NCI-H446 (cell line): Measurements from ENCODE around the gene KLF15.

Experiments used
- DNase-seq, 2 experiments: peaks; one replicate each; lab custom pipeline; 2025; lab: John Stamatoyannopoulos, UW

KLF15 gene

DNA sequence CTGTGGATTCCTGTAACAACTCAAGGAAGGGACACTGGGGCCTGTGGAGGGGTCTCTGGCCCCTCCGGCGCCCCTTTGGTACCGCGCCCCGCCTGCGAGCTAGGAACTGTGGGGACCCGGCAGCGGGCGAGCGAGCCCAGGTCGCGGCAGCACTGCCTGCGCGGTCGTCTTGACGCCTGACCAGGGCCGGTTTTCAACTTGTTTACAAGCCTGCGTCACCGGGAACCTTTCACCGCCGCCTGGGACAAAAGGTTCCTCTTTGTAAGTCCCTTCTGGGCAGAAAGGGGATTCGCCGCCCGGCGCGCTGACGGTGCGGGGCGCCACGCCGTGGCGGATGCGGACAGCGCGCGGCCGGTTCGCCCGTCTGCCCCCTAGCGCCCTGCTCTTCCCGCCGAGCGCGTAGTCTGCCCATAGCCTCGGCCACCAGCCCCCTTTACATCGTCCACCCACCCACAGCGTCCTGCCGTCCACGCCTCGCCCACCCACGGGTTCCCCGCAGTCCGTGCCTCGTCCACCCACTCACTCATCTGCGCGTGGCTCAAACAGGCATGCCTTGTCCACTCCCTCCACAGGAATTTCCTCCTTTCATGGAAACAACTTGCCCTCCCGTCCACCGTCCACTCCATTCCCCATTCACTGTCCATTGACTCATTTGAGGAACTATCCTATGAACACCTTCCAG lies 32.0 kb upstream of the KLF15 start:
- peak in 1 of 2 experiments; percentile 54 for DNase-seq

DNA sequence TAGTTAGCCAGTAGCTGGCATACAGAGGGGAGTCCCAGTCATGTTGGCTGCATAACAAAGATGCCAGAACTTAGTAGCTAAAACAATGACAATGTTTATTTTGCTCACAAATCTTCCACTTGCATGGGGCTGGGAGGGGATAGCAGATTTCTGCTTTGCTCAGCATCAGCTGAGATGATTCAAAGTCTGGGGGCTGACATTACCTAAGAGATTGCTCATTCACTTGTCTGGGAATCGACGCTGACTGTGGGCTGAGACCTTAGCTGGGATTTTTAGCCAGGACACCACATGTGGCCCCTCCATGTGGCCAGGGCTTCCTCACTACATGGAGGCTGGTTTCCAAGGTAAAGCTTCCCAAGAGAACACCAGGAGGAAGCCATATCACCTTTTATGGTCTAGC lies 24.8 kb upstream of the KLF15 start:
- DNase-seq = no peak

DNA sequence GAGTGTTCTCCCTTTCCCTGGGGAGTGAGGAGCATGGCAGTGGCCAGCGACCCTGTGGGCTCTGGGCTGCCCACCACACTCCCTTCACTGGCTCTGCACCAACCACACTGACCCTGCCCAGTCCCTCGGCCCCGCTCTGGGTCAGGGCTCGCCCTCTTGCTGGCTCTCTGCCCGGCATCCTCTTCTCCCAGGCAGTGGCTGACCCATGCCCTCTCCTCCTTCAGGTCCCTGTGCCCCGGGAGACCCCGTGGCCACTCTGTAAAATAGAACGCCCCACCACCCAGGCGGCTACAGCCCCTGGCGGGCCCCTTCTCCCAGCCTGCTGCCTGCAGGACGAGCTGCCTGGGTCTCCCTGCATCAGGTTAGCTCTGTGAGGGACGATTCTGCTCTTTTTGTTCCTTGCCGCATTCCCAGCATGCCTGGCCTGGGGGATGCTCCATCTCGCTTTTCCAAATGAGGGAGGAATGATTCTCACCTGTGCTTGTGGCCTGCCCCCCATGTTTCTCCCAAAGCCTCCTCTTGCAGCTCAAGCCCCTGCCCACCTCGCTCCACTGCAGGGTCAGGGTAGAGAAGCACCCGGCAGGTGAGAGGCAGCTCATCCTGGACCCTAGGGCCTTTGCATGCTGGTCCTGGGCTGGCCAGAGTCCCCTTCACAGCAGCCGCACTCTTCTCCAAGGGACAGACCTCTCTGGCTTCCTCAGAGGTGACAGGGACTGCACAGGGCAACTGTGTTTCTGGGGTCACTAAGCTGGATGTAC lies 23.0 kb upstream of the KLF15 start:
- DNase-seq = no peak

DNA sequence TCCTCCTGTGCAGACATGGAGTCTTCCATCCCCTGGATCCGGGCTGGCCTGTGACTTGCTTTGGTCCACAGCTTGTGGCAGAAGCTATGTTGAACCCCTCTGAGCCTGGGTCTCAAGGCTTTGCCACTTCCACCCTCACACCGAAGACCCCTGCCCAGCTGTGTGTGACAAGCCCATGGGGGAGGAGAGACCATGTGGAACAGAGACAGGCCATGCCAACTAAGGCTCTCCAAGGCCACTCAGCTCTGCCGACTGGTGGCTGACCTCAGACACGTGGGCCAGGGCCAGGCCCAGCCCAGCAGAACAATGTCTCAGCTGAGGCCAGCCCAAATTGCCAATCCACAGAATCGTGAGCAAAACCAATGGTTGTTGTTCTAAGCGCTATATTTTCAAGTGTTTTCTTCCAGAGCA lies 21.1 kb upstream of the KLF15 start:
- DNase-seq = no peak

DNA sequence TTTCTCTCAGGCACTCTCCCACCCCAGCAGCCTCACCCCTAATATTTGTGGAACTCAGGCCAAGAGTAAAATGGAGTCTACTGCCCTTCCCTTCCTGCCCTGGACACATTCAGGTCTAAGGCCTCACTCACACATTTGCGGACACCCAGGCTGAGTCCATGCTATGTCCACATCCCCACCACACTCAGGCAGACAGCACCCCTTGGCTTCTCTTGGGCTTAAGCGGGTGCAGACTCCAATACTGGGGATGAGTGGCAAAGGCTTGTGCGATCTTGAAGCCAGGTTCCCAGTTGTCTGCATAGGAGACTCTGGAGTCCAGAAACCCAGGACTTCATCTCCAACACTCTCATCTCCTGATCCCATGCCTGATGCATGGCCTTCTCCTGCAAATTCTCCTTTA lies 20.0 kb upstream of the KLF15 start:
- no peak for DNase-seq

DNA sequence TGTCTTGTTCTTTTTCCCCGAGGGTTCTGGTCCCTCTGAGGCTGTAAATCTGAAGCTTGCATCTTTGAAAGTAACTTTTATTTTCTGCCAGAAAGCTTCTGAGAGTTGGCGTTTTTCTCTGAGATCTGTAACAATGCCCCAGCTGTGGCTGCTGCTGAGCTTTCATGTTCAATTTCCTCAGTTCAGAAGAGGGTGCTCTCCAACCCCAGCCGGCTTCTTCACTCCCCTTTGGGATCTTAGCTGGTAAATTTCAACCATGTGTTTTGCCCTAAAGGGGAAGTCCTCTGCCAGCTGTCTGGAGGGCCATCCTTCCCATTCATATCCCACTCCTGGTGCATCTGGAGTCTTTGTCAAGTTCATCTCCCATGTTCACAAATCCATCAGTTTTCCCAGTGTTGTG lies 19.2 kb upstream of the KLF15 start:
- no peak for DNase-seq

DNA sequence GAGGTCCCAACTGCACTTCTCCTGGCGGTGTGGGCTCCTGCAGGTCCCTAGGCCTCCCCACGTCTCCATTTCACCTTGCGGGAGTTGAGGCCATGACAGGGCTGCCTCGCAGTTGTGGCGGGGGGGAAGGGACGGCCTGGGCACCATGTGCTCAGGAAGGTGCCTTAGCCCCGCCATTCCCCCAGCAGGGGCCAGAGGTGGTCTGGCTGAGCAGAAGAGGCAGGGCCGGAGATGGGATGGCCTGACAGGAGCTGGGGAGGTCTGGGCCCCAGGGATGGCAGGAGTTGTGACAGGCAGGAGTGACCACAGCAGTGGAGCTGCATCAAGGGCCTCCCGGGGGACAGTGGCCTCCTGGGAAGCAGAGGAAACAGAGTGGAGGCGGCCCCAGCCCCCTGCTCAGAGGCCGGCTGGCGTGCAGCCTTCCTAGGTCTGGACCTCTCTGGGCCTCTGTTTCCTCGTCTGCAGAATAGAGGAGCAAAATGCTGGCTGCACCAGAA lies 18.7 kb upstream of the KLF15 start:
- DNase-seq = no peak

DNA sequence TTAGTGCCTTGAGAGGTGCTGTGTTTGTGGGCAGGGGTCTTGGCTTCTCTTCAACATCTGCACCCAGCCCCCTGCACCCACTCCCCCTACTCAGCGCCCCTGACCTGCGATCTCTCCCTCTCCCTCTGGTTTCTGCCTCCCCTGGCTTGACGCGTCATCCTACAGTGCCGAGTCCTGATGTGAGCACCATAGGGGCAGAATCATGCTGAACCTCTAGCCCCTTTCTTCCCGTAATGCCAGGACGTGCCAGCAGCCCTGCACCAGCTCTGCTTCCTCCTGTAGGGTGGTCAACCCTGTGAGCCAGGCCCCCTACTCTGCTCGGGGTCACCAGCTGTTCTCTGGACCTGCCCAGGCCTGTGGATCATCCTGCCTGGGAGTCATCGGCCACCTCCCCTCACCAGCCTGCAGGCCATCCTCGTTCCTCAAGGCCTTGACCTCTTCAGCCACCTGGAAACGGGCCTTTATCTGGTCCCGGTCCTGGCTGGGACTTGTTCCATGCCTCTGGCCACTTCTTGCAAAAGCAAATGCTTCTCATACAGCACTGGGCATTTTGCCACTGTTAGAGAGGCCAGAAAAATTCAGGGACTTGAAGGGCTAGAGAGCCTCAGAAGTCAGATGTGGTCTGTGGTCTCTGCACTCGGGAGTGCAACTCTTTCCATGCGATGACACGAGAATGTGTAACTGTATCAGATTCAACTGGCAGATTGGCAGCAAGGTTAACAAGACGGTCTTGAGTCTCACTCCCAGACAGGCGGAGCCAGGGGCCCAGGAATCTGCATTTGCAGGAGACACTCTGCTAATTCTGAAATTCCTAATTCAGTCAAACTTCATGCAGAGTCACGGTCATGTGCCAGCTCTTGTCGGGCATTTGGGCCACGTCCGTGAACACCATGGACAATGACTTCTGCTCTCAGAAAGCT lies 16.7 kb upstream of the KLF15 start:
- DNase-seq = no peak

DNA sequence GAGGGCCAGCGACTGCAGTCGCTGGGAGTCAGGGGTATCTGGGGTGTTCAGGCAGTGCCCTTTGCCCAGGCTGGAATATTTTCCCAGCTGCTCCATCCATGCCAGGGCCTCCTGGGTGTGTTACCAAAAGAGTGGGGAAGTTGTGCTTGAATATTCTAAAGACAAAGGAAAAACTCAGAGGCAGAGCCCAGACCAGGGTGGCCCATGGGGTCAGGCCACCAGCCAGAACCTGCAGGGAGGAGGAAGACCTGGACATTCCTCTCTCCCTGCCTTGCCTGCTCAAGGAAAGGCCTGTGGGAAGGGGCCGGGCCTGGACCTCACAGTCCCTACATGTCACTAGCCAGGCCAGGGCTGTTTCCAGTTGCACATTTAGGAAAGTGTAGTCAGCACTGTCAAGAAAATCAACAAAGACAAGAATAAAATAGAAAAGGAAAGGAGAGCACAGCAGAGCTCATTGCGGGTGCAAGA lies 16.0 kb upstream of the KLF15 start:
- no peak for DNase-seq

DNA sequence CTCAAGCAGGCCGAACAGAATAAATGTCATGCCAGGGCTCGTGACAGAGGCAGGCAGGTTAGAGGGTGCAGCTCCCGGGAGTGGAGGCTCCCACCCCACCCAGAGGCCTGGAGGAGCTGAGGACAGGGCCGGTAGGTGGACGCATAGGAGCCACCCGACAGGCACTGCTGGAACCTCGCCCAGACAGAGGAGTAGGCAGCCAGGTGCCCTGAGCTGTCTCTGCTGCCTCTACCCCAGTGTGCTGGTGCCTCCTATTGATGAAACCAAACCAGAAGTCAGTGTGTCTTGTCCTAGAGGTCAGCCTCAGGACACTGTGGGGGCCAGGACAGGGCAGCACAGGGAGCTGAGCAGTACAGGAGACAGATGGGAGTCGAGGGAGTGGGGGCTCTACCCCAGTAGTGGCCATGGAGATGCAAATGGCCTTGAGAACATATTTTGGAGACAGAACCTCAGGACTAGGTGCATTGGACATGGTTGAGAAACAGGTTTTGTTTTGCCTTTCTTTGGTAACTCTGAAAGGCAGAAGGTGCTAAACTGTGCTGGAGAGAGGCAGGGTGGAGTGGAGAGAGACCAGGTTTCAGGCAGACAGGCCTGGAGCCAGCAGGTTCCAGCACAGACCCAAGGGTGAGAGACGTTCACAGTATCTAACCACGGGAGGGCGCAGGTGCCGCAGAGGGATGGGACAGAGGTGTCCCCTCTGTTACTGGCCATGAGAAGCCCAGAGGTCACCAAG lies 15.4 kb upstream of the KLF15 start:
- no peak for DNase-seq

DNA sequence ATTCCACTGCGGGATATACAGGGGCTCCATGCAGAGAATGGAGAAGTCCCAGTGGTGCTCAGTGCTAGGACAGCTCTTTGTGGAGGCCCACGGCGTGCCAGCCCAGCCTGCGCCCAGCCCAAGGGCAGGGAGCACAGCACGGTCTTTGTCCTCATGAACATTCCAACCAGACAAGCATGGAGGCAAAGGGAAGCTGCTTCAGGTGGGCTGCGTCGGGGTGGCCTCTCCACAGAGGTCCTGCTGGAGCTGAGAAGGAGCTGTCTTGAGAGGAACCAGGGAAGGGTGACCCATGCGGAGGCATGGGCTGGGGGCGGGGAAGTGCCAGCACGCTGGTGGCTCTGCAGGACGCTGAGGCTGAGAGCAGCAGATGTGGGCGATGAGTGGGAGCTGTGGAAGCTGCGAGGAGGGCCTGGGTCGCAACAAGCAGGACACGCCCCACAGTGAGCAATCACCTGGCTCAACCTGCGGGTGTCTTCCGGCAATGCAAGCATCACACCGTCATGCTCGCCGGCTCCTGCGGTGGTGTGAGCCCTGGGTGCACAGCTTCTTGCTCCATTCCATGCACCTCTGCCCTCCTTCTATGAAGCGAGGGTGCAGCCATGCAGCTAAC lies 14.0 kb upstream of the KLF15 start:
- no peak for DNase-seq

DNA sequence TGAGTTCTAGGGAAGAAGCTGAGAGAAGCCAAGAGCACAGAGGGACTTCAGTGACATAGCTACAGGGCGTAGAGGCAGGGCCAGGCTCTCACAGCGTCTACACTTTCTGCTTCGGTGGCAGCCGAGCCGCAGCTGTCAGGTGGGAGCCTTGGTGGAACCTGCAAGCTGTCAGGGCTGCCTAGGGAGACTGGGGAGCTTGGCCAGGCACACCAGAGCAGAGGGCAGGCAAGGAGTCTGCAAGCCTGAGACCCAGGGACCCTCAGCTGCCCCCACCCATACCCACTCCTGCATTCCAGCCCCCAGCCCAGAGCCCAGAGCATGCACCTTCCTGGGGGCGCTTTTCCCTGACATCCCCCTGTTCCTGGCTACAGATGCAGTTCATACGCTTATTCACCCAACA lies 13.4 kb upstream of the KLF15 start:
- DNase-seq = no peak

DNA sequence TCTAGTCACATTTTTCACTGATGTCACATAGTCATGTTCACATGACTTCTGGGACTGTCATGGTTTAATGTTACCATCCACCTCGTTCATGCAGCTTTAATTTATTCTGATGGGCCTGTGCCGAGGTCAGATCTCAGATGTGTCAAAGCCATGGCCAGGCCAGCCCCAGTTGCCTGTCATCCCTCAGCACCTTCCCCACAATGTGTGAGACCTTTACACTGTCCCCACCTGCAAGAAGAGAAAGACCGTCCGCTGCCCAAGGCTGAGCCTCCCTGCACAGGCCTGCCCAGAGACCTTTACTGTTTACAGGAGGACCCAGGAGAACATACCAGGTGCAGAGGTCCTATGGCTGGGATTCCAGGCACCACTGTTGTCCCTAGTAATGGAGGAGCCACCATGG lies 12.8 kb upstream of the KLF15 start:
- no peak for DNase-seq

DNA sequence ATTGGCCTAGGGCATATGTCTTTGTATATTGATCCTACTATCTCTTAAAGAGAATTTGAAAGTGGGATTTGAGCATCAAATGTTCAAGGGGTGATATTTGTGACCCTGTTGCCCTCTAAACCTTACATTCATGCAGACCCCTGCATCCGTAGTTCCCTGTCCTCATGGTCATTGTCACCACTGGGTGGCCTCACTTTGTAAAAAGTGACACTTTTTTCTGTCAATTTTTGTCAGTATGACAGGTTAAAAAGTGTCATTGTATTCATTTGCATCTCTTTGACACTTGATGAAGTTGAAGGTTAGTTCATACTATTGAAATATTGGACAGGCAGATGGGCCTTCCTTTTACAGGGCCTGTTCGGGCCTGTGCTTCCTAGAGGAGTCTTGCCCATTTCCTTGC lies 12.3 kb upstream of the KLF15 start:
- no peak for DNase-seq

DNA sequence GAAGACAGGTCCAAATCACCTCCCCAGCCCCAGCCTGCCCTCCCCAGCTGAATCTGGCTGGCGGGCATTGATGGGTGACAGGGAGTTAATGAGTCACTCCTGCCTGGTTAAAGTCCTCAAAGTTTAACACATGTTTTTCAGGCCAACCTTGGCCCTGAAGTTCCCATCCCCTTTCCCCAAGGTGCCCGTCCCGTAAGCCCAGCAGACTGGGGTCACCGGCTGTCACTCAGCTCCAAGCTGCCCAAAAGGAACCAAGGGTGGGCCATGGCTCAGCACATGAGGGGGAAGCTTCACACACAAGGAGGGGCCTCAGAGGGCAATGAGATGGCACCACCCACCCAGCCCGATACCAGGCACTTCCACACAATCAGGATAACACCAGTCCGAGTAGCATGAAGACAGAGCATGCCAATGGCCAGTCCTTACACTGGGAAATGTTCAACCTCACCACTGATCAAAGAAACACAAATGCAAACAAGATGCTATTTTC lies 10.2 kb upstream of the KLF15 start:
- DNase-seq = no peak

DNA sequence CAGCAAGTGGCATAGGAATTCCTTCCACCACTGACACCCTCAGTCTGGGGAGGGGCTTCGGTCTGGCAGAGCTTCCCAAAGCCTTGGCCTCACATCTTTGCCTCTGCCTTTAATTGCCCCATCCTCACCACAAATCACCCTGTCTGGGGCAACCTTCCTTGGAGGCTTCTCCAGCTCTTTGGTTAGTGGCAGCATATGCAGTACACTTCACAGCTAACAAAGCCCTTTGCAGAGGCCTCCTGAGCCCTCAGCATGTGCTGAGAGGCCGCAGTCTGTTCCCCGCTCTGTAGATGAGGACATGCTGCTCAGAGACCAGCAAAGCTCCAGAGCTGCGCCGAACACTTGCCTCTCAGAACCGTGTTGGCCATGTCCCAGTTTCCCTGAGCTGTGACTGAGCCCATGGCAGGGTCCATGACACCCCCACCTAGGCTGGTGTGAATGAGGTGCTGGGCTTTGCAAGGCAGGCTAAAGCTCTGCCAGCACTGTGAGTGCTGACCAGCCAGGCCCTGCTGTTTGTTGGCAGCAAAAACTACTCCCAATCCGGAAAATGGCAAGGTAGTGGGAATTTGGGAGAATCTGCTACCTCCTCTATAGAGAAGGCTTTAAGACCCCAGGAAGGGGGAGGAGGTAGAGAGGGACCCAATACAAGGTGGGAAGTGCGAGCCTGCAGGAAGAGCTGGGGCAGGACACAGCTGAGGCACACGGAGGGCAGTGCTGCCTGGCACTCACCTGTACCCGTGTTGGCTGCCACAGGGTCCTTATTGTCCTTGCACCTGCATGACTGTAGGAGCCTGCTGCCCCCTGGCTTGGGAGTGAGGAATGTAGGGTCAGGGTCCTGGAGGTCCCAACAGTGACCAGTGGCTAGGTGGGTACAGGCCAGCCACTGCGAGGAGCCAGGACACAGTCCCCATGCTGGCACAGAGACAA lies 8.4 kb upstream of the KLF15 start:
- DNase-seq = no peak

DNA sequence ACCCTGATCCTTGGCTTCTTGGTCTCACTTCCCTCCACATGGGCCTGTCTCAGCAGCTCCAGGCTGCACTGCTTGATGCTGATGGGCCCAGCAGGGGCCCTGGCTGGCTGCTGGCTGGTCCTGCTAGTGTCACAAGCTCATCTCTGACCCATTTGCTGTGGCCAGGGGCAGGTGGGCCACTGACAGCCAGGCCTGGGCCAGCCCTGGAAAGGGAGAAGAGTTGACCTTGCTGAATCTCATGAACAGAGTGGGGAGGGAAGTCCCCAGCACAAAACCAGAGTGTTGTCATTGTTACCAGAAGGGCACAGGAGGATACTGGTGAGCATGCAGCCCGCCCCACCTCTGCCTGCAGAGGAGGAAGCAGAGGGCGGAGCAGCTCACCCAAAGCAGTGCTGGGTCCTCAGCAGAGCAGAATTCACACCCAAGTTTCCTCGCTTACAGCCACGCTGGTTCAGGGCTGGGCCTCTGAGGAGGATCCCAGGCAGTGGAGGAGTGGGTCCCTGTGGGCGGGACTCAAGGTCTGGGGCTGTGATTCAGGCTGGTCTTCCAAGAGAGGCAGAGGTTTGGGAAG lies 7.6 kb upstream of the KLF15 start:
- no peak for DNase-seq

DNA sequence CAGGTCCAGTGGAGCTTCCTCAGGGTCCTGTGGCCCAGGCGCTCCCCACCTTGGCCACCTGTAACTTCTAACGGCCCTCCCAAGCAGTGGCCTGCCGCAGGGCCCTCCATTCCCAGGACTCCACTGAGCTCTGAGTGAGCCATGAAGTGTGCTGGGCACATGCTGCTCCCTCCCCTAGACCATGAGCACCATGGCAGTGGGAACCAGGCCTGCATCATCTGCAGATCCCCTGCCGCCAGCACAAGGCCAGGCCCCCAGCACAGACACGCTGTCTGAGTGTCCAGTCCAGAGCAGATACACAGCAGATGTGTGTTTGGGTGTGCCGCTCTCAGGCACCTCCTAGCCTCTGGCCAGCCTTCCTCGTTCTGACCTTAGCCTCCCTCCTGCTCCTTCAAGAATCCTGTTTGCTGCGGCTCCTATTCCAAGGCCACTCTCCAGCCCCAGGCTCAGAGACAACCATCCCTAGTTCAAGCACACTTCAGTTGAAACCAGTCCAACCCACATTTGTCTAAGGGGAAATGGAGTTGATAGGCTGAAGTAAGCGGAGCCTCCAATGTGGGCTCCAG lies 7.0 kb upstream of the KLF15 start:
- no peak for DNase-seq

DNA sequence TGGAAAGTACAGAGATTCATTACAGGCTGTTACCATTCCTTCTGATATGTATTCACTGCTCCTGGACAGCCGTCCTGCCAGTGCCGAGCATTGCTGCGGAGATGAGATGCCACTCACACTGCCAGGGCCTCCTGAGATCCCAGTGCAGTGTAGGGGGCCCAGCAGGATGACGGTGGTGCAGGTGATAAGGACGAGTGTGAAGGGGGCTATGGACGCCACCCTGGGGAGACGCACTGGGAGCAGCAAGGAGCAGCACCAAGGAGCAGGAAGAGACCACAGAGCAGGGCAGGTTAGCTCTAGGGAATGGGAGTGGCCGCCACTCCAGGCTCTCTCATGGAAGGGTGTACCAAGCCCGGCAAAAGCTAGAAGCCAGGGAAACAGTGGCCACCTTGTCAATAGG lies 4.0 kb upstream of the KLF15 start:
- no peak for DNase-seq
